HG03108 (cell line): ENCODE results near the gene ICE1.
"Not testable (repeated sequence)": the region's sequence is repeated elsewhere in the genome, so short reads cannot be mapped to it uniquely, and the experiment has no call there.

Experiments used
- ATAC-seq: cut with Tn5 transposase; IDR thresholded peaks from one replicate; pipeline ENCODE4 v1.9.1; 2021; ENCODE audit warnings: moderate library complexity; ENCODE audit not compliant: unreplicated experiment

The ICE1 gene

DNA sequence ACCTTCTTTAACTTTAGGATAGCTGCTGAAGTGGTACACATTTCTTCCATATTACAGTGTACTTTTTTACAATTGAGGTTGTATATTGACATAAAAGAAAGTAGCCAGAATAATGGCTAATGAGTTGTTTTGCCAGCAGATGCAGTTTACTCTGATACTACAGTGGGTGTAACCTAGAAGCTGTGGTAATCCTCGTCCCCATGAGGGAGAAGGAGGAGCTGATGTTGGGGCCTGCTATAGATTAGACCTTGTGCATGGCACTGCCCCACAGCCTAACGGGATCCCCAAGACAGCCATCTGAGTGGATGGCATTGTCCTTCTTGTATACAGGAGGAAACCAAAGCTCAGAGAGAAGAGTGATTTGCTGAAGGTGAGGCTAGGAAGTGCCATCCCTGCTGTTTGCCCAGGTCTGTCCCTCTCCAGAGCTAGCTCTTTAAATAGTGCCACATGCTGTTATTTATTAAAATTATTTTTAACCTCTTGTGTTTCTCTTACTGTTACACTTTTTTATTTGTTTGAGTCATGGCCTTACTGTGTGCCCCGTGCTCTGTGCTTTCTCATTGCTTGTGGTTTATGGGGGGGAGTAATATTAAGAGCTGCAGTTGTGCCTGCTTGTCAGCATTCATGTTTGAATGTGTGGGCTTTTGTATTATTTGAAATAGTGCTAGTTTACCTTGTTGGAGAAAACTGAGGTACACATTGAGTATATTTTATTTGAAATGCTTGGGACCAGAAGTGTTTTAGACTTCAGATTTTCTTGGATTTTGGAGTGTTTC lies 65.3 kb downstream of the ICE1 start:
- no peak for ATAC-seq

DNA sequence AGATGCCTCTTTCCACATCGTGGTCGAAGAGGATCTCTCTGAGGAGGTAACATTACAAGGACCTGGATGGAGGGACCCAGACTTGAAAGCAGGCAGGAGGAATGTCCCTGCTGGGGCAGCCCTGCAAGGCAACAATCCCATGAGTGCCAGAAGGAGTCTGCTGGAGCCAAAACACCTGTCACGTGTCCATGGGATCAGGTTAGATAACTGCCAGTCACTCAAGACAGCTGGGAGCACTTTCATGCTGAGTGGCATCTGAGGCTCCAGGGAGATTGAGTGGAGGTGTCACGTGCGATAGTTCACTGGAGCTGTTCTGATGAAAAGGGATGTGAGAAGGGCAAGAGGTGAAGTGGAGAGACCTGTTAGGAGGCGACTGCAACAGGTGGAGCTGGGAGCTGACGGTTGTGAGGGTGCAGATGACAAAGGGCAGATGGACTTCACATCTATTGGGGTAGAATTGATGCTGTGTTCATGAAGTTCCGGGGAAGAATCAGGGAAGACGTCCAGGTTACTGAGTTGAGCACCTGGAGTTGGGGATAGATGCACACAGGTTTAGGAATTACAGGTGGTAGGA lies 68.4 kb downstream of the ICE1 start:
- no peak for ATAC-seq

- no peak for ATAC-seq
Observed at GRCh38 chr5:5492087-5492933, 69.8 kb downstream of the ICE1 start.

DNA sequence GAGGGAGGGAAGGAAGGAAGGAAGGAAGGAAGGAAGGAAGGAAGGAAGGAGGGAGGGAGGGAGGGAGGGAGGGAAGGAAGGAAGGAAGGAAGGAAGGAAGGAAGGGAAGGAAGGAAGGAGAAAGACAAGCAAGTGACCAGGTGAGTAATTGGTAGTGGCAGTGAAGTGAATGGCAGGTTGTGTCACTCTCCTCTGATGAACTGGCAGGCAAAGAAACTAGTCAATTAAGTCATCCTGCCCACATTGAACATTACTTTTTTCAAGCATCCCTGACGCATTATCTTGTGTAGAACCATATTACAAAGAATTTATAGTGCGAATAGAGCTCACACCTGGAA lies 70.4 kb downstream of the ICE1 start:
- ATAC-seq, result not testable (repeated sequence)

GRCh38 chr5:5494489-5495402 lies 72.3 kb downstream of the ICE1 start:
- ATAC-seq, result peak; percentile 70

GRCh38 chr5:5497152-5497788 lies 74.8 kb downstream of the ICE1 start:
- no peak for ATAC-seq

DNA sequence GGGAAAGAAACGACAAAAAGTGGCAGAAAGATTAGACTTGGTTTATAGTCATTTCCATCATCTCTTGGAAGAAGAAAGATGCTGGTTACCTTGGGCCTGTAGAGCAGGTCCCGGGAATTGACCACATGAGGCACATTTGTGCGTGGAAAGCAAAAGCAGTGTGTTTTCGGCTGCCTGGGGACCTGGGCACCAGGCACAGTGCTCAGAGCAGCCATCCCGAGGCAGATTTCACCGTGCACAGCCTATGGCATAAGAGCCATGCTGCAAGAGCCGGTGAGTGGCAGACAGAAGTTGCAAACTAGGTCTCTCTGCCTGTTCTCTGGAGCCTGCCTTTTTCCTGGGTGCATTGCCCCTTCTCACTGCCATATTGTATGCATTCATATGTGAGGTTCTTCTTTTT lies 77.0 kb downstream of the ICE1 start:
- no peak for ATAC-seq

DNA sequence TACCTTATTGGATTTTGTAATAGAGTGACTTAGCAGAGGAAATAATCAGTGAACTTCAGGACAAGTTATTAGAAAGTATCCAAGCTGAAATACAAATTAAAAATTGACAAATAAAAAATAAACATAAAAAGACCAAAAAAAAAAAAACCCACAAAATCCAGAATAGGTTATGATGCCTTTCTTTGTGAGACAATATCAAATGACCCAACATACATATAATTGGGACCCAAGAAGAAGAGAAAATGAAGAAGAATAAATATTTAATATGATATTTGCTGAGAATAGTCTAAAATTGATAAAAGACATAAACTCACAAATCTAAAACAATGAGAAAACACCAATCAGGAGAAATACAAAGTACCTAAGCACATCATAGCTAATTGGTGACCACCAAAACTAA lies 81.8 kb downstream of the ICE1 start:
- ATAC-seq, result no peak

DNA sequence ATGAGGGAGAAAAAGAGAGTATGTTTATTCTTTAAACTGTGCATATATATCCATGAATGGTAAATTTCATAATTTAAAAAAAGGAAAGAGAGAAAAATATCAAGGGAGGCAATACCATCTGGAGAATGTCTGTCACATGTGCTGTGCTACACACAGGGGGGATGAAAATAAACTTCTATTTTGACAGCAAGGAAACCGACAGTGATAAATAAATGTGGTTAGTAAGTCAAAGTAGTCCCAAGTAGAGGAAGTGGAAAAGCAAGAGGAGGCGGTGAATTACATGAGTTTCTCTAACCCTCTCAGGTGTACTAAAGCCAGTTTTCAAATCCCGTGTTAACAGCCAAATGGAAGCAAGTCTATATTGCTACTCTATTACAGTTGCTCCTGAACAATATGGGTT lies 83.3 kb downstream of the ICE1 start:
- no peak for ATAC-seq

DNA sequence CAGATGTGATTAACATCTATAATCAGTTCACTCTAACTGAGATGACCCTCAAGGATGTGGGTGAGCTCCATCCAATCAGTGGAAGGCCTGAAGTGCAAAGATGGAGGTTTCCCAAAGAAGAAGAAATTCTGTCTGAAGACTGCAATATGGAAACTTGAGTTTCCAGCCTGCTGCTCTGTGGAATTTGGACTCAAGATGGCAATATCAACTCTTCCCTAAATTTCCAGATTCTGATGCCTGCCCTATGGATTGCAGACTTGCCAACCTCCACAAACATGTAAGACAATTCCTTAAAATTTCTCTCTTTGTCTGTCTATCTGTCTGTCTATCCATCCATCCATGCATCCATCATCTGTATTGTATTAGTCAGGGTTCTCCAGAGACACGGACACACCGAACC lies 85.9 kb downstream of the ICE1 start:
- no peak for ATAC-seq

- ATAC-seq, result no peak
Observed at GRCh38 chr5:5511904-5512416, 89.5 kb downstream of the ICE1 start.

GRCh38 chr5:5512543-5512942 lies 90.1 kb downstream of the ICE1 start:
- ATAC-seq, result no peak

DNA sequence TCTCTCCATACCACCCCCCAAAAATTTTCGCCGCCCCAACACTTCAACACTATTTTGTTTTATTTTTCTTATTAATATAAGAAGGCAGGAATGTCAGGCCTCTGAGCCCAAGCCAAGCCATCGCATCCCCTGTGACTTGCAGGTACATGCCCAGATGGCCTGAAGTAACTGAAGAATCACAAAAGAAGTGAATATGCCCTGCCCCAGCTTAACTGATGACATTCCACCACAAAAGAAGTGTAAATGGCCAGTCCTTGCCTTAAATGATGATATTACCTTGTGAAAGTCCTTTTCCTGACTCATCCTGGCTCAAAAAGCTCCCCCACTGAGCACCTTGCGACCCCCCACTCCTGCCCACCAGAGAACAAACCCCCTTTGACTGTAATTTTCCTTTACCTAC lies 98.1 kb downstream of the ICE1 start:
- not testable (repeated sequence) for ATAC-seq

GRCh38 chr5:5521029-5521428 lies 98.6 kb downstream of the ICE1 start:
- no peak for ATAC-seq

- ATAC-seq, result no peak
Observed at GRCh38 chr5:5521478-5521877, 99.0 kb downstream of the ICE1 start.

- no peak for ATAC-seq
Observed at GRCh38 chr5:5522336-5522735, 99.9 kb downstream of the ICE1 start.

- peak; percentile 81 for ATAC-seq
Observed at GRCh38 chr5:5523066-5523505, 100.6 kb downstream of the ICE1 start.

GRCh38 chr5:5524327-5524726 lies 101.8 kb downstream of the ICE1 start:
- ATAC-seq, result no peak

DNA sequence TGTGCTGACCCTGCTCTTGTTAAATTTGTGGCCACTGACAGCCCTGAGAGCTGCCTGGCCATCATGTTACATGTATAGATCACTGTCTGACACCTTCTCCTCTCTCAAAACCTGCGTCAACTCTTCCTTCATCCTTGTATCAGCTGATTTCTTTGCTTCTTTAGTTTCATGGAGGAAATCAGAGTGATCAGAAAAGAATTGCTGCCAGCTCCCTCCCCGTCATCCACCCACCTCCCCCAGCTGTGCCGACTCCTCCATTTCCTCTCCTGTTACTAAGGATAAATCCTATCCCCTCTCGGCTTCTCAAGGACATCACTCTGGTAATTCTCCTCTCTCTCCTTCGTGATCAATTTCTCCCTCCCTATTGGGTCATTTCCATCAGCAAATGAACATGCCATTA lies 108.9 kb downstream of the ICE1 start:
- no peak for ATAC-seq
